Gastrocnemius medialis (tissue), 4 donors: ENCODE results near the gene SPATA31E1.
"Not testable (repeated sequence)": the region's sequence is repeated elsewhere in the genome, so short reads cannot be mapped to it uniquely, and the experiment has no call there.

ENCODE experiments used
- CTCF ChIP-seq, 5 experiments: fragments of 450-650 bp in 3 of 5; fragments of 200-600 bp in 2 of 5; sonication (generic) in 2 of 5; IDR thresholded peaks in 4 of 5; conservative IDR thresholded peaks in 1 of 5; 1 replicate in 4 of 5; 2 replicates in 1 of 5; pipeline ENCODE4 v1.5.1; 2016 to 2019; ENCODE audit warnings: antibody characterized with exemption in 5 of 5, mild to moderate bottlenecking in 3 of 5, moderate library complexity in 3 of 5
- POLR2A ChIP-seq, 2 donors: fragments of 450-650 bp; IDR thresholded peaks; one replicate each; pipeline ENCODE4 v1.6.1; 2017; ENCODE audit warnings: antibody characterized with exemption in 2 of 2, mild to moderate bottlenecking in 2 of 2, moderate library complexity in 2 of 2

GRCh38 chr9:87934444-87934843 is 51.8 kb downstream of the SPATA31E1 start:
- not testable (repeated sequence) for TF ChIP-seq CTCF (IDR thresholded peaks at IDR 0.05 in 4 of 5, conservative IDR thresholded peaks at IDR 0.05 in 1 of 5); POLR2A (IDR thresholded peaks at IDR 0.05)
